ENCODE results near the gene PER2. TPM values are rescaled to one million over a fixed set of nuclear protein-coding genes. Genes with fewer than 3 reads are reported as not detected.

PER2 gene
- total RNA-seq, 4 donors from 2014 or later, result 15.6 to 65.2 (median 38.2) TPM

- DNase-seq, result no peak
- Histone ChIP-seq H3K27ac (peak overlapping the region in 2 of 4 donors; percentile 52 to 64), H3K9me3 (peaks cover 0 to 4% (median 0%) of the 10 kb centered on the region in 4 donors), H3K4me1 (peaks cover 0 to 35% (median 14%) of the 10 kb centered on the region in 4 donors), H3K27me3 (no peaks in the 10 kb centered on the region), H3K4me3 (no peak overlapping the region), H3K36me3 (peaks cover 0 to 36% (median 0%) of the 10 kb centered on the region in 3 donors)
- no peak for TF ChIP-seq POLR2A (IDR thresholded peaks at IDR 0.05)
- peak in 1 of 6 experiments; percentile 2 for TF ChIP-seq CTCF (IDR thresholded peaks at IDR 0.05)
These were observed 44.8 kb downstream of the PER2 start for GRCh38 chr2:238243496-238244076.

- peak in 1 of 3 donors; percentile 62 for DNase-seq
- Histone ChIP-seq H3K4me1 (peaks cover 0 to 37% (median 14%) of the 10 kb centered on the region in 4 donors), H3K9me3 (peaks cover 0 to 4% (median 0%) of the 10 kb centered on the region in 4 donors), H3K36me3 (peaks cover 0 to 31% (median 0%) of the 10 kb centered on the region in 3 donors), H3K4me3 (no peak overlapping the region), H3K27ac (peak overlapping the region in 2 of 4 donors; percentile 52 to 64), H3K27me3 (no peaks in the 10 kb centered on the region)
- TF ChIP-seq CTCF (IDR thresholded peaks at IDR 0.05), result no peak
- TF ChIP-seq POLR2A (IDR thresholded peaks at IDR 0.05), result no peak
These were observed 45.5 kb downstream of the PER2 start for GRCh38 chr2:238242731-238243495.

- H3K4me3 ChIP-seq, result no peak overlapping the region
- TF ChIP-seq POLR2A (IDR thresholded peaks at IDR 0.05) (no peak), CTCF (IDR thresholded peaks at IDR 0.05) (no peak)
- H3K36me3 ChIP-seq, result peaks cover 0 to 24% (median 0%) of the 10 kb centered on the region in 3 donors
- H3K27me3 ChIP-seq, result no peaks in the 10 kb centered on the region
- peak overlapping the region in 1 of 4 donors; percentile 57 for H3K27ac ChIP-seq
- DNase-seq, result no peak
- peaks cover 0 to 4% (median 0%) of the 10 kb centered on the region in 4 donors for H3K9me3 ChIP-seq
- H3K4me1 ChIP-seq, result peaks cover 0 to 37% (median 14%) of the 10 kb centered on the region in 4 donors
These were observed 46.4 kb downstream of the PER2 start for GRCh38 chr2:238241970-238242369.

GRCh38 chr2:238240757-238241711 is 47.4 kb downstream of the PER2 start:
- Histone ChIP-seq H3K36me3 (peaks cover 0 to 14% (median 0%) of the 10 kb centered on the region in 3 donors), H3K4me3 (peak overlapping the region; percentile 73 to 95 (median 84)), H3K4me1 (peaks cover 0 to 37% (median 14%) of the 10 kb centered on the region in 4 donors), H3K9me3 (peaks cover 0 to 4% (median 0%) of the 10 kb centered on the region in 4 donors), H3K27ac (peak overlapping the region in 3 of 4 donors; percentile 27 to 57 (median 38)), H3K27me3 (no peaks in the 10 kb centered on the region)
- TF ChIP-seq CTCF (IDR thresholded peaks at IDR 0.05) (no peak), POLR2A (IDR thresholded peaks at IDR 0.05) (no peak)
- DNase-seq, result peak in 2 of 3 donors; percentile 70 to 80
